ENCODE results near the gene ZFYVE1. TPM values are rescaled to one million over a fixed set of nuclear protein-coding genes. Genes with fewer than 3 reads are reported as not detected.
A peak's percentile ranks its signal among the peaks of the same experiment; 100 is the strongest.
"Not testable (repeated sequence)": the region's sequence is repeated elsewhere in the genome, so short reads cannot be mapped to it uniquely, and the experiment has no call there.

The ZFYVE1 gene, protein sequence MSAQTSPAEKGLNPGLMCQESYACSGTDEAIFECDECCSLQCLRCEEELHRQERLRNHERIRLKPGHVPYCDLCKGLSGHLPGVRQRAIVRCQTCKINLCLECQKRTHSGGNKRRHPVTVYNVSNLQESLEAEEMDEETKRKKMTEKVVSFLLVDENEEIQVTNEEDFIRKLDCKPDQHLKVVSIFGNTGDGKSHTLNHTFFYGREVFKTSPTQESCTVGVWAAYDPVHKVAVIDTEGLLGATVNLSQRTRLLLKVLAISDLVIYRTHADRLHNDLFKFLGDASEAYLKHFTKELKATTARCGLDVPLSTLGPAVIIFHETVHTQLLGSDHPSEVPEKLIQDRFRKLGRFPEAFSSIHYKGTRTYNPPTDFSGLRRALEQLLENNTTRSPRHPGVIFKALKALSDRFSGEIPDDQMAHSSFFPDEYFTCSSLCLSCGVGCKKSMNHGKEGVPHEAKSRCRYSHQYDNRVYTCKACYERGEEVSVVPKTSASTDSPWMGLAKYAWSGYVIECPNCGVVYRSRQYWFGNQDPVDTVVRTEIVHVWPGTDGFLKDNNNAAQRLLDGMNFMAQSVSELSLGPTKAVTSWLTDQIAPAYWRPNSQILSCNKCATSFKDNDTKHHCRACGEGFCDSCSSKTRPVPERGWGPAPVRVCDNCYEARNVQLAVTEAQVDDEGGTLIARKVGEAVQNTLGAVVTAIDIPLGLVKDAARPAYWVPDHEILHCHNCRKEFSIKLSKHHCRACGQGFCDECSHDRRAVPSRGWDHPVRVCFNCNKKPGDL
- total RNA-seq (2012; rRNA removed) = 9.6 and 12.2 TPM in 2 replicates

DNA sequence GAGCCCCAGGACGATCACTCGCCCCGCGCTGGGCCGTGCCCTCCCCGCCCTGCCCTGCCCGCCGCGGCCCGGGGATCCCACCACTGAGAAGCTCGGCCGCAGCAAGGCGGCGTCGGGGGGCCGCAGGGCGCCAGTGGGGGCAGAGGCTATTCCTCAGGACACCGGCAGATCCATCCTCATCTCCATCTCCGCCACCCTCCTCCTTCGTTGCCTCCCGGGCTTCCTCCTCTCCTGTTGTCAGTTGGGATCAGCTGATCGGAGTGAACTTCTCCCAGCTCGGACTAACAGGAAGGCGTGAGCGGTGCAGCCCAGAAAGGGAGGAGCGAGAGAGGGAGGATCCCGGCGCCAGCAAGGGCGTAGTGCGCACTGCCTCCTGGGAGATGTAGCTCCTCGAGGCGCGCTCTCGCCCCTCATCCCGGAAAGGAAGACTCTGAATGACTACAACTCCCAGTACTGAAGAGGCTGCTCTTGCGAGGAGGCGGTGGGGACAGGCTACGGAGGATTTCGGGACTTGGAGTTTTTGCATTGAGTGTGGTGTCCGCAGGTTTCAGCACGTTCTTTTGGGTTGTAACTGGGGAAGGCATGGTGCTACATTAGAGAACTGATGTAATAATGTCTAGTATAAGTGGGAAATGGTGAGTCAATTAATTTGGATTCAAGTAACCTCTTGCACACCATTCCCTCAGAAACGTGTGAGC is at the start of gene ZFYVE1:
Gene ZFYVE1 (minus strand): TSS at position 262 of the 698 bp plus-strand sequence. CDS start 2,598 bp downstream, outside the sequence.
- Histone ChIP-seq H3K27me3 (ENCODE audit: control insufficient read depth, insufficient read depth, low read length) (no peaks in the 10 kb centered on the region), H3K4me3 (ENCODE audit: low read length) (peak within 1 kb of the TSS; percentile 82), H3K9me3 (replicated peaks; ENCODE audit: low read length) (no peaks in the 10 kb centered on the region), H3K36me3 (ENCODE audit: insufficient read depth, low read length) (peaks cover 18% of the 10 kb centered on the region), H3K4me2 (ENCODE audit: low read length) (peak within 1 kb of the TSS; percentile 84), H3K4me1 (ENCODE audit: control insufficient read depth, insufficient read depth, low read length) (peaks cover 15% of the 10 kb centered on the region), H3K9ac (ENCODE audit: low read depth, low read length) (peak within 1 kb of the TSS; percentile 85)

DNA sequence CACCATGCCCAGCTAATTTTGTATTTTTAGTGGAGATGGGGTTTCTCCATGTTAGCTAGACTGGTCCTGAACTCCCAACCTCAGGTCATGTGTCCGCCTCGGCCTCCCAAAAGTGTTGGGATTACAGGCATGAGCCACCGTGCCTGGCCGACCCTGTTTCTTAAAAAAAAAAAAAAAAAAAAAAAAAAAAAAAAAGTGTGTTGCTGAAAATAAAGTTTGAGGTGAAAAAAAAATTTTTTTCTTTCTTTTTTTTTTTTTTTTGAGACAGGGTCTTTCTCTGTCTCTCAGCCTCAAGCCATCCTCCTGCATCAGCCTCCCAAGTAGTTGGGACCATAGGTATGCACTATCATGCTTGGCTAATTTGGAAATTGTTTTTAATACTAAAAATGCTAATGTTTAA is 42.7 kb upstream of the ZFYVE1 start:
- H3K27me3 ChIP-seq (ENCODE audit: control insufficient read depth, insufficient read depth, low read length) = no peaks in the 10 kb centered on the region
- H3K4me3 ChIP-seq (ENCODE audit: low read length) = no peak overlapping the region
- no peak overlapping the region for H3K9ac ChIP-seq (ENCODE audit: low read depth, low read length)
- H3K36me3 ChIP-seq (ENCODE audit: insufficient read depth, low read length) = peaks cover 19% of the 10 kb centered on the region
- H3K4me2 ChIP-seq (ENCODE audit: low read length) = no peak overlapping the region
- H3K4me1 ChIP-seq (ENCODE audit: control insufficient read depth, insufficient read depth, low read length) = peaks cover 13% of the 10 kb centered on the region
- H3K9me3 ChIP-seq (replicated peaks; ENCODE audit: low read length) = no peaks in the 10 kb centered on the region

DNA sequence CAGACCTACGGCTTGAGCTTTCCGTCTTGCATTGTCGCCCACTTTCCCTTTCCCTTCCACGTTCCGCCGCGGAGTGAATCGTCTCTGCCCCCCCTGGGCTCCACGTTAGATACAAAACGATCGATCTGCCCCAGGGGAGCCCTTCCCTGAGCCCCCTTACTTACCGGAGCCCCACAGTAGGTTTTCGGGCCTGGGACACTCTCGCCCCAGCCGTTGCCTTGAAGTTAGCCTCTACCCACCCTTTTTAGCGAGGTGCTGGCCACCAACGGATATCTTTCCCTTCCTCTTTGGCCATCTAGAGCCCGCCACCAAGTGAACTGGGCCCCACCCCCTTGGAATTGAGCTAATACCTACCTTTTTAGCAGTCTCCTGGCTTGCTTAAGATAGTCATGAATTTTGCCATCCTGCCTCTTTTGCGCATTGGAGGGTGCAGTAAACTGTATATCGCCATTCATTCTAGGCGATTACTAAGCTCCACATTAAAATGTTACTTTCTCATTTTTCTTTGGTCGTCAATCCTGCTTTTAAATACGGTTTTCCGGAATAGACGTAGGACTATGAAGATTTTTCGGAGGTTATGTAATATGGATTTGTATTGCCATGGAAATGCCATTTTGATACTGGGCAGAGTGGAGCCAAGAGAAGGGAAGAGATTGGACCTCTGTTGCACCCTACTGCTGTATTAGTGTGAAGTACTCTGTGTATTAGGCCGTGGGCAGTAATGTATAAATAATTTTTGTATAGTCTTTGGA is 32.2 kb upstream of the ZFYVE1 start:
- Histone ChIP-seq H3K9ac (ENCODE audit: low read depth, low read length) (peak overlapping the region; percentile 99), H3K9me3 (replicated peaks; ENCODE audit: low read length) (no peaks in the 10 kb centered on the region), H3K27me3 (ENCODE audit: control insufficient read depth, insufficient read depth, low read length) (no peaks in the 10 kb centered on the region), H3K4me3 (ENCODE audit: low read length) (peak overlapping the region; percentile 98), H3K4me2 (ENCODE audit: low read length) (peak overlapping the region; percentile 84), H3K36me3 (ENCODE audit: insufficient read depth, low read length) (peaks cover 8% of the 10 kb centered on the region), H3K4me1 (ENCODE audit: control insufficient read depth, insufficient read depth, low read length) (peaks cover 12% of the 10 kb centered on the region)

DNA sequence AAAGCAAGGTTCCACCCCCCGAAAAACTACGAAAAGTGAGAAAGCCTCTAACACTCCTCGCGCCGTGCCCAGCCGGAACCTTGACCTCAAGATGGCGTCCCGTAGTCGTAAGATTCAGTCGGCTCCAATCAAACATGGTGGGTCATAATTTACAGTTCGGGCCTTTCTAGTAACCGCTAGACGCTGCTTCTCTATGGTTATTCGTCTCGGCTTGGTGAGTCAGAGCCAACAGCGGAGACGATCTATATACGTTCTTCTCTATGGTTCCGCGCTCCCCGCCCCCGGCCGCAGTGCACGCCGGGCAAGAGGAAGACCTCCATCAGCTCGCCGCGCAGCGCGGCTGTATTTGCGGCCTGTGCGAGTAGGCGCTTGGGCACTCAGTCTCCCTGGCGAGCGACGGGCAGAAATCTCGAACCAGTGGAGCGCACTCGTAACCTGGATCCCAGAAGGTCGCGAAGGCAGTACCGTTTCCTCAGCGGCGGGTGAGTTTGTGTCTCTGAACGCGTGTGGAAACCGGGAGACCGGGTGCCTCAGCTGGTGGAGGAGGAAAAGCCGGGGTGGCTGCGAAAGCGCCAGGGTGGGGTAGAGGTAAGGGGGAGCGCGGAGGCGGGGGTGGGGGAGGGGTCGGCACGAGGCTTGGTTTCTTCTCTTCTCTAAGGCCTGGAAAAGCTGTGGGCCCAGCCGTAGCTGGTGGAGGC is 31.5 kb upstream of the ZFYVE1 start, which contains the start of gene RBM25:
Gene RBM25 (plus strand): TSS at position 311 of the 698 bp plus-strand sequence. CDS start 13,108 bp downstream, outside the sequence.
- peak within 1 kb of the TSS; percentile 99 for H3K9ac ChIP-seq (ENCODE audit: low read depth, low read length)
- peaks cover 12% of the 10 kb centered on the region for H3K4me1 ChIP-seq (ENCODE audit: control insufficient read depth, insufficient read depth, low read length)
- H3K9me3 ChIP-seq (replicated peaks; ENCODE audit: low read length) = no peaks in the 10 kb centered on the region
- H3K4me3 ChIP-seq (ENCODE audit: low read length) = peak within 1 kb of the TSS; percentile 98
- peaks cover 1% of the 10 kb centered on the region for H3K36me3 ChIP-seq (ENCODE audit: insufficient read depth, low read length)
- no peaks in the 10 kb centered on the region for H3K27me3 ChIP-seq (ENCODE audit: control insufficient read depth, insufficient read depth, low read length)
- H3K4me2 ChIP-seq (ENCODE audit: low read length) = peak within 1 kb of the TSS; percentile 85

DNA sequence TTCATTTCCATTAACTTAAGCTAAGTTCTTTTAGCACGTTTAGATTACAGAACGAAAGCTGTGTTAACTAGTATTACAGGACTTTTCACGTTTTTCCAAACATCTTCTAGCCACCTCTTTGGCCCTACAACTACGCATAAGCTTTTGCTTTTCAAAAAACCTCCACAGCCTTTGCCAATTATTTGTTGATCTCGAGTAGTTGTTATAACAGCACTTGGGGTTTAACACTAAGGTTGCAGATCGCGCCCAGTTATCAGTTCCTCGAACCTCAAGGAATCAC is 31.0 kb upstream of the ZFYVE1 start:
- H3K4me3 ChIP-seq (ENCODE audit: low read length) = peak overlapping the region; percentile 98
- peak overlapping the region; percentile 99 for H3K9ac ChIP-seq (ENCODE audit: low read depth, low read length)
- H3K4me1 ChIP-seq (ENCODE audit: control insufficient read depth, insufficient read depth, low read length) = peaks cover 12% of the 10 kb centered on the region
- H3K27me3 ChIP-seq (ENCODE audit: control insufficient read depth, insufficient read depth, low read length) = no peaks in the 10 kb centered on the region
- peak overlapping the region; percentile 85 for H3K4me2 ChIP-seq (ENCODE audit: low read length)
- H3K36me3 ChIP-seq (ENCODE audit: insufficient read depth, low read length) = no peaks in the 10 kb centered on the region
- no peaks in the 10 kb centered on the region for H3K9me3 ChIP-seq (replicated peaks; ENCODE audit: low read length)

DNA sequence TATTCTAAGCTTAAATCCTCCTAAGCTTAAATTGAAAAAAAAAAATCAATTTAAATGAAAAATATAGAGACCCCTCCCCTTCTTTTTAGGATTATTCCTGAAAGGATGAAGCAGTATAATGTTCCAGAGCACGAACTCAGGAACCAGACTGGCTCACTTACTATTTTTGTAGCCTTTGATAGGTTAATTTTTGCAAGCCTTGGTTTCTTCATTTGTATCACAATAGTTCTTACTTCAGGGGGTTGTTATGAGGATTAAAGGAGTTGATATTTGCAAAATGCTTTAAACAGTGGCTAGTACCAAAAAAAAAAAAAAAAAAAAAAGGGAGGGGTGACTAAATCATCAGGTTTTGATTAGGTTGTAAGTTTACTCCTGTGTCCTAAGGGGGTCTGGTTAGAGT is 28.3 kb upstream of the ZFYVE1 start:
- Histone ChIP-seq H3K4me3 (ENCODE audit: low read length) (no peak overlapping the region), H3K27me3 (ENCODE audit: control insufficient read depth, insufficient read depth, low read length) (no peaks in the 10 kb centered on the region), H3K9ac (ENCODE audit: low read depth, low read length) (no peak overlapping the region), H3K4me2 (ENCODE audit: low read length) (no peak overlapping the region), H3K4me1 (ENCODE audit: control insufficient read depth, insufficient read depth, low read length) (peaks cover 7% of the 10 kb centered on the region), H3K9me3 (replicated peaks; ENCODE audit: low read length) (no peaks in the 10 kb centered on the region), H3K36me3 (ENCODE audit: insufficient read depth, low read length) (no peaks in the 10 kb centered on the region)

DNA sequence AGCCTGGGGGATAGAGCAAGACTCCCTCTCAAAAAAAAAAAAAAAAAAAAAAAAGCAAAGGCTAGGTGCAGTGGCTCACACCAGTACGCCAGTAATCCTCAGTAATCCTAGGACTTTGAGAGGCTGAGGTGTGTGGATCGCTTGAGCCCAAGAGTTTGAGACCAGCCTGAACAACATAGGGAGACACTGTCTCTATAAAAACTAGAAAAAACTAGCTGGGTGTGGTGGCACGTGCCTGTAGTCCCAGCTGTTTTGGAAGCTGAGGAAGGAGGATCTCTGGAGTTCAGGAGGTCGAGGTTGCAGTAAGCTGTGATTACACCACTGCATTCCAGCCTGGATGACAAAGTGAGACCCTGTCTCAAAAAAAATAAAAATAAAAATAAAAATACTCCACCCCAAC is 22.5 kb upstream of the ZFYVE1 start:
- H3K36me3 ChIP-seq (ENCODE audit: insufficient read depth, low read length) = no peaks in the 10 kb centered on the region
- no peaks in the 10 kb centered on the region for H3K4me1 ChIP-seq (ENCODE audit: control insufficient read depth, insufficient read depth, low read length)
- H3K27me3 ChIP-seq (ENCODE audit: control insufficient read depth, insufficient read depth, low read length) = no peaks in the 10 kb centered on the region
- no peak overlapping the region for H3K4me3 ChIP-seq (ENCODE audit: low read length)
- no peak overlapping the region for H3K9ac ChIP-seq (ENCODE audit: low read depth, low read length)
- no peak overlapping the region for H3K4me2 ChIP-seq (ENCODE audit: low read length)
- H3K9me3 ChIP-seq (replicated peaks; ENCODE audit: low read length) = no peaks in the 10 kb centered on the region

DNA sequence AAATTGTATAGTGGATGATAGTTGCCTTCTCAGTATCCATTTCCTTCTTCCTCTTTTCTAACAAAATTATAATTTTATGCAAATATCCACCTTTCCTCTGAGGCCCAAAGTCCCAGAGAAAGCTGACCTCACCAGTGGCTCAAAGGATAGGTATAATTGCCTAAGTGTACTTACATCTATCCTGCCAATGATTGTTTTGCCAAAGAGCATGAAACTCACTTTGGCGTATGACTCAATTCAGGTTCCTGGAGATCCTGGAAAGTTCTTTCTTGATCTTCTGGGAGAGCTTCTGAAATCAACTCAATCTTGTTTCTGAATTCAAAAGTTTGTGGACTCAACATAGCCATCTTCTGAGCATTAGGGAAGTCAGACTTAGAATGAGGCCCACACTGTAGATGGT is 20.9 kb upstream of the ZFYVE1 start:
- Histone ChIP-seq H3K36me3 (ENCODE audit: insufficient read depth, low read length) (no peaks in the 10 kb centered on the region), H3K9me3 (replicated peaks; ENCODE audit: low read length) (no peaks in the 10 kb centered on the region)

DNA sequence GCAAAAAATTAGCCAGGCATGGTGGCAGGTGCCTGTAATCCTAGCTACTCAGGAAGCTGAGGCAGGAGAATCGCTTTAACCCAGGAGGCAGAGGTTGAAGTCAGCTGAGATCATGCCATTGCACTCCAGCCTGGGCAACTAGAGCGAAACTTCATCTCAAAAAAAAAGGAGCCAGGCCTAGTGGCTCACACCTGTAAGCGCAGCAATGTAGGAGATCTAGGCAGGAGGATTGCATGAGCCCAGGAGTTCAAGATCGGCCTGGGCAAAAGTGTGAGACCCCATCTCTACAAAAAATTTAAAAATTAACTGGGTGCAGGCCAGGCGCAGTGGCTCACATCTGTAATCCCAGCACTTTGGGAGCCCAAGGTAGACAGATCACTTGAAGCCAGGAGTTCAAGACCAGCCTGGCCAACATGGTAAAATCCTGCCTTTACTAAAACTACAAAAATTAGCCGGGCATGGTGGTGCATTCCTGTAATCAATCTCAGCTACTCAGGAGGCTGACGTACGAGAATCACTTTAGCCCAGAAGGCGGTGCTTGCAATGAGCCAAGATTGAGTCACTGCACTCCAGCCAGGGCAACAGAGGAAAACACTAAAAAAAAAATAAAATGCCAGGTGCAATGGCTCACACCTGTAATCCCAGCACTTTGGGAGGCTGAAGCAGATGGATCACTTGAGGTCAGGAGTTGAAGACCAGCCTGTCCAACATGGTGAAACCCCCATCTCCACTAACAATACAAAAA is 10.0 kb upstream of the ZFYVE1 start:
- not testable (repeated sequence) for H3K4me3 ChIP-seq (ENCODE audit: low read length); H3K36me3 ChIP-seq (ENCODE audit: insufficient read depth, low read length); H3K4me2 ChIP-seq (ENCODE audit: low read length); H3K9me3 ChIP-seq (replicated peaks; ENCODE audit: low read length); H3K9ac ChIP-seq (ENCODE audit: low read depth, low read length); H3K4me1 ChIP-seq (ENCODE audit: control insufficient read depth, insufficient read depth, low read length); H3K27me3 ChIP-seq (ENCODE audit: control insufficient read depth, insufficient read depth, low read length)

More for the DNA sequence above, 20.9 kb upstream of the ZFYVE1 start:
- H3K4me3 ChIP-seq (ENCODE audit: low read length) = no peak overlapping the region
- no peak overlapping the region for H3K4me2 ChIP-seq (ENCODE audit: low read length)
- no peaks in the 10 kb centered on the region for H3K4me1 ChIP-seq (ENCODE audit: control insufficient read depth, insufficient read depth, low read length)
- H3K27me3 ChIP-seq (ENCODE audit: control insufficient read depth, insufficient read depth, low read length) = no peaks in the 10 kb centered on the region
- no peak overlapping the region for H3K9ac ChIP-seq (ENCODE audit: low read depth, low read length)

DNA sequence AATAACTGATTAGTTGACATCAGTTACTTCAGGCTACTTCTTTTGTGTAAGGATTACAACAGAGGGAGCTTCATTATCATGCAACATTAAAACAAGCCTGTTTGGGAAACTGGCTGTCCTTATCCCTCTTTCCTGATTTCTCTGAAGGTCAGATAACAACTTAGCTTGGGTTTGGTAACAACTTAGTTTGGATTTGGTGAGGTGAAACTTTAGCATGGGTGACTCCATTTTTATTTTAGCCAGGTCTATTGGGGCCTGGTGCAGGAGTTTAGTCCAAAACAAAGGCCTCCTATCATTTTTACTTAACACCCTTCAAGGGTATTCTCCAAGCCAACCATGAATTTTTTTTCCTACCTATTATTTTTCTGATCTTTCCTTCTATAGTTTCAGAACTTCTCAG is 1.1 kb upstream of the ZFYVE1 start:
- Histone ChIP-seq H3K9ac (ENCODE audit: low read depth, low read length) (no peak overlapping the region), H3K4me2 (ENCODE audit: low read length) (peak overlapping the region; percentile 84), H3K36me3 (ENCODE audit: insufficient read depth, low read length) (peaks cover 12% of the 10 kb centered on the region), H3K4me3 (ENCODE audit: low read length) (no peak overlapping the region), H3K4me1 (ENCODE audit: control insufficient read depth, insufficient read depth, low read length) (peaks cover 11% of the 10 kb centered on the region), H3K27me3 (ENCODE audit: control insufficient read depth, insufficient read depth, low read length) (no peaks in the 10 kb centered on the region), H3K9me3 (replicated peaks; ENCODE audit: low read length) (no peaks in the 10 kb centered on the region)
